ENCODE measurements around the gene CSF3. TPM values are rescaled to one million over a fixed set of nuclear protein-coding genes. Genes with fewer than 3 reads are reported as not detected.

CSF3 gene
- total and polyA plus RNA-seq, 2 of the 13 experiments (the other 11 are each of a cell fraction or from before 2014, with no cell fraction given): 0.09 TPM; not detected in 1

DNA sequence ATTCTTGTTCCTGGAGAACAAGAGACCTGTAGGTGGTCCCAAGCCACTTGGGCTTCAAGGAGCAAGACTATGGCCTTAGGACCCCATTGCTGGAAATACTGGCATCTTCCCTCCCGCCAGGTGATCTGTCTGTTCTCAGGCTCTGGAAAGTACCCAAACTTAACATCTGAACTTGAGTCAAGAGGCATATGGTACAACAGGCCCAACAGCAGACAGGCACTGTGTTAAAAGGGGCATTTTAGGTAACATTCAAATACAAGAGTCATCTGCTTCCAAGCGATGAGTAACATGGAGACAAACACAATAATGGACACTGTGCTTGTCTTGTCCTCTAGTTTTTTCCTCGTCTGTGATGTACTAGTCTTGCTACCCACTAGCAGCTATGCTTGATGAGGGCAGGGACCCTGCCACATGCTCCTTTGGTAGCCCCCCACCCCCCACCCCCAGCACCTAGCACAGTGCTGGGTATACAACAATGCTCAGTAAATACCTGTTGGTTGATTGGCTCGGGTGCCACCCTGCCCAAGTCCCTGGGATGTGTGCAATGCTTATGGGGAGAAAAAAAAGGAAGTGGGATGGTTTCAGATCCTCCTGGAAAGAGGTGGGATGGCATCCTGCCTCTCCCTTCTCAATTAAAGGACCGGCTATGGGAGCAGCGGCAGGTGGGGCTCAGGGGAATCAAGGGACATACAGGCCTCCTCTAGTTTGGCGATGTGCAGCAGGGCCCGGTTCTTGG, 19.4 kb downstream of the CSF3 start:
- H4K20me1 ChIP-seq (ENCODE audit: insufficient read depth, low read length): no peaks in the 10 kb centered on the region
- no peak overlapping the region for H3K4me3 ChIP-seq (replicated peaks in 1 of 3; ENCODE audit: insufficient read depth in 1 of 3, low read depth in 2 of 3, low read length in 3 of 3)
- peaks cover 33 to 59% of the 10 kb centered on the region in 2 experiments; a peak in 4 of 5 replicates for H3K36me3 ChIP-seq (replicated peaks in 1 of 2; ENCODE audit: control insufficient read depth in 1 of 2, insufficient read depth in 2 of 2, low read length in 2 of 2)
- H3K9ac ChIP-seq (ENCODE audit: insufficient read depth, low read depth, low read length): no peak overlapping the region
- intact Hi-C loops (cut with micrococcal nuclease; ENCODE audit: unreplicated experiment): no loop called here
- no peak for DNase-seq (ENCODE audit: low spot score)
- ChIA-PET CTCF (ENCODE audit: low intra/inter-chr PET ratio, low total read pairs) (interaction anchor here (0.7 to 1.2 kb wide), 2 partner anchors 41 to 51 kb away, joined by 3 to 6 read pairs; no protein-coding TSS in a partner anchor), POLR2A (interaction anchor here (1.2 kb wide), 1 partner anchor 52 kb away, joined by 3 read pairs; no protein-coding TSS in a partner anchor)
- no peaks in the 10 kb centered on the region for H3K9me3 ChIP-seq (ENCODE audit: low read length)
- peak; percentile 42 for FAIRE-seq
- H3K27ac ChIP-seq (ENCODE audit: extremely low read length, insufficient read depth, low read length): no peak overlapping the region
- no peak overlapping the region for H3K4me2 ChIP-seq (ENCODE audit: low read depth, low read length)
- in situ Hi-C loops (cut with HindIII; ENCODE audit: extremely low pct_ligation_motif_present, low pct_unique_long_range_greater_than_20kb): loop anchor here (5.0 kb wide), 1 partner anchor 53 kb away; no protein-coding TSS in a partner anchor
- TF ChIP-seq YY1 (IDR thresholded peaks at IDR 0.05; ENCODE audit: insufficient read depth, insufficient replicate concordance, low read depth, low read length): no peak
- TF ChIP-seq ZSCAN12 (CRISPR knock-in tag; IDR thresholded peaks at IDR 0.05): no peak
- TF ChIP-seq BRD4 (CRISPR knock-in tag; IDR thresholded peaks at IDR 0.05): no peak
- TF ChIP-seq CENPT (CRISPR knock-in tag; IDR thresholded peaks at IDR 0.05; ENCODE audit: low read depth): no peak
- no peak for TF ChIP-seq ZFY (CRISPR knock-in tag; IDR thresholded peaks at IDR 0.05)
- no peak for TF ChIP-seq ZC3H4 (CRISPR knock-in tag; IDR thresholded peaks at IDR 0.05; ENCODE audit: borderline replicate concordance)
- TF ChIP-seq ZNF124 (CRISPR knock-in tag; IDR thresholded peaks at IDR 0.05): no peak
- no peak for TF ChIP-seq MAFF (IDR thresholded peaks at IDR 0.05; ENCODE audit: low read depth, low read length)
- TF ChIP-seq ZFP36L2 (CRISPR knock-in tag; IDR thresholded peaks at IDR 0.05): no peak
- TF ChIP-seq NRL (CRISPR knock-in tag; IDR thresholded peaks at IDR 0.05; ENCODE audit: borderline replicate concordance): no peak
- TF ChIP-seq, protein P1, sequence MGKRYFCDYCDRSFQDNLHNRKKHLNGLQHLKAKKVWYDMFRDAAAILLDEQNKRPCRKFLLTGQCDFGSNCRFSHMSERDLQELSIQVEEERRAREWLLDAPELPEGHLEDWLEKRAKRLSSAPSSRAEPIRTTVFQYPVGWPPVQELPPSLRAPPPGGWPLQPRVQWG (CRISPR knock-in tag; IDR thresholded peaks at IDR 0.05; ENCODE audit: borderline replicate concordance, low read depth): no peak
- no peaks in the 10 kb centered on the region for H3K79me2 ChIP-seq (ENCODE audit: insufficient read depth, low read length)
- H2AFZ ChIP-seq (ENCODE audit: low read length): no peak overlapping the region
- BruUV-seq (replicated peaks): no TSS peak
- peaks cover 12% of the 10 kb centered on the region for H3K4me1 ChIP-seq (ENCODE audit: insufficient read depth, low read length)
- 93% methylated on average over 8 of the region's 8 CpGs for WGBS (ENCODE audit: low lambda C conversion rate)
- H3K27me3 ChIP-seq (ENCODE audit: control insufficient read depth in 1 of 2, insufficient read depth in 2 of 2, low read length in 2 of 2): no peaks in the 10 kb centered on the region
- no peak for ATAC-seq

All from HepG2 (cell line).